H1 (cell line): ENCODE results near the gene C21orf58. TPM values are rescaled to one million over a fixed set of nuclear protein-coding genes. Genes with fewer than 3 reads are reported as not detected.

Experiments
- CTCF ChIA-PET: fragments of 300-600 bp; sonication (Branson Sonifier 250); formaldehyde crosslinking; loops from one replicate; lab custom pipeline; 2021; ENCODE audit not compliant: partially characterized antibody; lab: Charles Lee
- POLR2A ChIA-PET: fragments of 300-600 bp; sonication (Branson Sonifier 250); formaldehyde crosslinking; loops from one replicate; lab custom pipeline; 2021; ENCODE audit warnings: inconsistent platforms; ENCODE audit not compliant: partially characterized antibody; lab: Charles Lee
- DNase-seq, 2 experiments: peaks; one replicate each; pipeline versions ENCODE4 v3.0.0 to v3.0.0-alpha.2; 2010 to 2022; ENCODE audit warnings: low spot score in 2 of 2, low read depth in 1 of 2, mixed read lengths in 1 of 2
- FAIRE-seq: peaks from 2 replicates; lab custom pipeline; 2011; peaks lifted over from hg19 to GRCh38; lab: Jason Lieb, UNC
- H2AFZ ChIP-seq: 2 replicates; pipeline ENCODE4 v1.8.1; 2012; ENCODE audit warnings: low read length, inconsistent platforms
- H2AK5ac ChIP-seq: 2 replicates; pipeline ENCODE4 v1.6.1; 2013; ENCODE audit warnings: low read depth, low read length
- H2BK120ac ChIP-seq: replicated peaks from 2 replicates; pipeline ENCODE3; 2013; ENCODE audit warnings: low read depth, low read length, inconsistent platforms
- H2BK12ac ChIP-seq: 2 replicates; pipeline ENCODE4 v1.6.1; 2013; ENCODE audit warnings: low read depth, low read length
- H2BK15ac ChIP-seq: 2 replicates; pipeline ENCODE4 v1.6.1; 2013; ENCODE audit warnings: low read length
- H2BK20ac ChIP-seq: 2 replicates; pipeline ENCODE4 v1.6.1; 2013; ENCODE audit warnings: low read length
- H2BK5ac ChIP-seq: 2 replicates; pipeline ENCODE4 v1.6.1; 2013; ENCODE audit warnings: low read depth, low read length
- H3K14ac ChIP-seq: 2 replicates; pipeline ENCODE4 v1.6.1; 2013; ENCODE audit warnings: inconsistent platforms; ENCODE audit not compliant: insufficient read length
- H3K18ac ChIP-seq: 2 replicates; pipeline ENCODE4 v1.6.1; 2013; ENCODE audit warnings: low read length; ENCODE audit errors: extremely low read depth
- H3K23ac ChIP-seq: 2 replicates; pipeline ENCODE4 v1.6.1; 2013; ENCODE audit warnings: inconsistent platforms; ENCODE audit not compliant: insufficient read length
- H3K23me2 ChIP-seq: 2 replicates; pipeline ENCODE4 v1.6.1; 2013; ENCODE audit warnings: low read depth, low read length
- H3K27ac ChIP-seq: 2 replicates; pipeline ENCODE4 v1.6.1; 2011; ENCODE audit warnings: low read depth, low read length, inconsistent platforms
- H3K27me3 ChIP-seq, 4 experiments: replicated peaks in 1 of 4; 1 replicate in 1 of 4; 2 replicates in 3 of 4; pipeline versions ENCODE4 v1.6.1 to v1.8.1; 2011 to 2013; ENCODE audit warnings: low read length in 3 of 4, mild to moderate bottlenecking in 3 of 4, inconsistent platforms in 2 of 4, mixed read lengths in 2 of 4, moderate library complexity in 1 of 4; ENCODE audit not compliant: control insufficient read depth in 3 of 4, insufficient read depth in 3 of 4; ENCODE audit errors: extremely low read depth in 1 of 4
- H3K36me3 ChIP-seq, 4 experiments: 2 replicates each; pipeline versions ENCODE4 v1.6.1 to v1.8.1; 2011 to 2013; ENCODE audit warnings: mild to moderate bottlenecking in 4 of 4, low read length in 3 of 4, moderate library complexity in 2 of 4, control low read depth in 1 of 4, inconsistent platforms in 1 of 4; ENCODE audit not compliant: insufficient read depth in 4 of 4, control insufficient read depth in 2 of 4
- H3K4ac ChIP-seq: replicated peaks from 2 replicates; pipeline ENCODE3; 2013; ENCODE audit warnings: low read length, low read depth, mixed read lengths, inconsistent platforms; ENCODE audit not compliant: insufficient read length
- H3K4me1 ChIP-seq, 4 experiments: replicated peaks in 1 of 4; 1 replicate in 1 of 4; 2 replicates in 3 of 4; pipeline versions ENCODE4 v1.6.1 to v1.8.1; 2011 to 2013; ENCODE audit warnings: low read length in 3 of 4, inconsistent platforms in 2 of 4, mixed read lengths in 1 of 4; ENCODE audit not compliant: insufficient read depth in 4 of 4, control insufficient read depth in 3 of 4
- H3K4me2 ChIP-seq, 2 experiments: 2 replicates each; pipeline versions ENCODE4 v1.6.1 to v1.8.1; 2011 to 2013; ENCODE audit warnings: low read depth in 2 of 2, low read length in 2 of 2, control low read depth in 1 of 2, inconsistent platforms in 1 of 2, mild to moderate bottlenecking in 1 of 2; ENCODE audit not compliant: insufficient read depth in 1 of 2
- H3K4me3 ChIP-seq, 4 experiments: fragments of 200-600, 300-600 bp in 1 of 4; sonication (generic), shearing (Covaris generic), sonication (Bioruptor Twin) in 1 of 4; 2 replicates each; pipeline versions ENCODE4 v1.5.1 to v1.8.1; 2011 to 2016; ENCODE audit warnings: low read length in 4 of 4, low read depth in 3 of 4, control low read depth in 2 of 4, inconsistent platforms in 2 of 4, mild to moderate bottlenecking in 2 of 4, mixed read lengths in 1 of 4, moderate library complexity in 1 of 4; ENCODE audit not compliant: insufficient read depth in 2 of 4; ENCODE audit errors: extremely low read depth in 1 of 4
- H3K56ac ChIP-seq: replicated peaks from 2 replicates; pipeline ENCODE3; 2013; ENCODE audit warnings: low read depth, mild to moderate bottlenecking, mixed read lengths, low read length, inconsistent platforms; ENCODE audit not compliant: insufficient read length
- H3K79me1 ChIP-seq: 2 replicates; pipeline ENCODE4 v1.6.1; 2013; ENCODE audit warnings: low read depth, low read length, control low read depth
- H3K79me2 ChIP-seq, 2 experiments: 2 replicates each; pipeline versions ENCODE4 v1.6.1 to v1.8.1; 2012 to 2013; ENCODE audit warnings: low read length in 2 of 2, mild to moderate bottlenecking in 2 of 2, inconsistent platforms in 1 of 2; ENCODE audit not compliant: insufficient read depth in 2 of 2, control insufficient read depth in 1 of 2
- H3K9ac ChIP-seq, 4 experiments: replicated peaks in 1 of 4; 1 replicate in 1 of 4; 2 replicates in 3 of 4; pipeline versions ENCODE4 v1.6.1 to v1.8.1; 2011 to 2013; ENCODE audit warnings: low read depth in 3 of 4, low read length in 3 of 4, control low read depth in 2 of 4, mild to moderate bottlenecking in 2 of 4, moderate library complexity in 2 of 4, inconsistent platforms in 1 of 4; ENCODE audit errors: extremely low read depth in 1 of 4
- H3K9me3 ChIP-seq, 2 experiments: 2 replicates each; pipeline versions ENCODE4 v1.6.1 to v1.8.1; 2012 to 2013; ENCODE audit warnings: mild to moderate bottlenecking in 2 of 2, moderate library complexity in 2 of 2, control low read depth in 1 of 2, inconsistent platforms in 1 of 2, low read depth in 1 of 2, low read length in 1 of 2, mixed read lengths in 1 of 2; ENCODE audit not compliant: insufficient read depth in 2 of 2
- H4K20me1 ChIP-seq, 2 experiments: replicated peaks in 1 of 2; 2 replicates each; pipeline versions ENCODE3 to v1.8.1; 2011 to 2013; ENCODE audit warnings: inconsistent platforms in 2 of 2, low read length in 2 of 2, mild to moderate bottlenecking in 1 of 2; ENCODE audit not compliant: insufficient read depth in 2 of 2, control insufficient read depth in 1 of 2
- H4K5ac ChIP-seq: 2 replicates; pipeline ENCODE4 v1.6.1; 2013; ENCODE audit warnings: low read length, low read depth, mixed read lengths, inconsistent platforms; ENCODE audit not compliant: insufficient read length
- H4K8ac ChIP-seq: 2 replicates; pipeline ENCODE4 v1.8.0; 2013; ENCODE audit warnings: mild to moderate bottlenecking, moderate library complexity, low read length, inconsistent platforms; ENCODE audit not compliant: insufficient read depth; ENCODE audit errors: extremely low read depth
- H4K91ac ChIP-seq: replicated peaks from 2 replicates; pipeline ENCODE3; 2013; ENCODE audit warnings: low read length, mixed read lengths, inconsistent platforms; ENCODE audit not compliant: insufficient read length
- ASH2L ChIP-seq: fragments of 200-600, 300-600 bp; sonication (generic); IDR thresholded peaks from one replicate; pipeline ENCODE4 v1.7.1; 2017; ENCODE audit warnings: low read length
- CBX5 ChIP-seq: fragments of 300-800, 300-1000 bp; sonication (generic); IDR thresholded peaks from 2 replicates; pipeline ENCODE4 v1.7.1; 2016; ENCODE audit warnings: antibody characterized with exemption, low read length, low read depth
- CBX8 ChIP-seq: fragments of 300-800, 300-1000 bp; sonication (generic); IDR thresholded peaks from 2 replicates; pipeline ENCODE4 v1.7.1; 2016; ENCODE audit warnings: low read depth, low read length, borderline replicate concordance
- CREB1 ChIP-seq: IDR thresholded peaks from 2 replicates; pipeline ENCODE4 v1.6.1; 2012; ENCODE audit warnings: inconsistent platforms
- CTBP2 ChIP-seq: IDR thresholded peaks from 2 replicates; pipeline ENCODE4 v1.7.0; 2011; ENCODE audit warnings: borderline replicate concordance, mild to moderate bottlenecking, moderate library complexity, mixed read lengths, low read length; ENCODE audit not compliant: insufficient read depth, insufficient read length
- EZH2 ChIP-seq: fragments of 200-600 bp; sonication (generic); IDR thresholded peaks from 2 replicates; pipeline ENCODE4 v1.7.1; 2012; ENCODE audit warnings: low read depth, mild to moderate bottlenecking, moderate library complexity, low read length, inconsistent platforms; ENCODE audit not compliant: severe bottlenecking
- KDM4A ChIP-seq: IDR thresholded peaks from one replicate; pipeline ENCODE4 v1.7.1; 2012; ENCODE audit warnings: low read depth, mild to moderate bottlenecking, moderate library complexity, low read length, inconsistent platforms; ENCODE audit not compliant: severe bottlenecking
- KDM5A ChIP-seq: fragments of 200-600 bp; IDR thresholded peaks from 2 replicates; pipeline ENCODE4 v1.7.1; 2012; ENCODE audit warnings: mild to moderate bottlenecking, low read length, inconsistent platforms, mixed read lengths
- RBBP5 ChIP-seq: IDR thresholded peaks from 2 replicates; pipeline ENCODE4 v1.7.1; 2012; ENCODE audit warnings: low read depth, mild to moderate bottlenecking, inconsistent platforms, low read length, moderate library complexity, borderline replicate concordance
- SP2 ChIP-seq: IDR thresholded peaks from 2 replicates; pipeline ENCODE4 v1.6.1; 2012; ENCODE audit warnings: mild to moderate bottlenecking, low read length, inconsistent platforms
- TAF7 ChIP-seq: optimal IDR thresholded peaks from 2 replicates; pipeline ENCODE3; 2011; ENCODE audit warnings: low read depth, mild to moderate bottlenecking, inconsistent platforms, low read length, moderate library complexity, borderline replicate concordance
- TEAD4 ChIP-seq: IDR thresholded peaks from 2 replicates; pipeline ENCODE4 v1.6.1; 2012; ENCODE audit warnings: low read depth, low read length, inconsistent platforms, mixed read lengths
- WGBS, 2 experiments: shearing (Covaris generic) in 1 of 2; methylation state at CpG; one replicate each; pipeline versions ENCODE4 v1.1.6 to v1.1.7; 2013 to 2015; ENCODE audit warnings: low lambda C conversion rate in 2 of 2, mixed read lengths in 2 of 2, inconsistent platforms in 1 of 2, low coverage in 1 of 2, missing lambda C conversion rate in 1 of 2; ENCODE audit not compliant: insufficient replicate concordance in 2 of 2, insufficient coverage in 1 of 2, insufficient read length in 1 of 2; ENCODE audit errors: extremely low coverage in 1 of 2, missing lambda C conversion rate in 1 of 2; 5-methylcytosine and 5-hydroxymethylcytosine counted together
- polyA plus RNA-seq, 7 experiments: library from polyadenylated mRNA; depleted of rRNA in 3 of 7; stranded (reverse) in 5 of 7; unstranded in 2 of 7; fragments of >200 nt in 5 of 7; fragments of 200-250 nt in 2 of 7; gene quantifications; 1 replicate in 5 of 7; 2 replicates in 1 of 7; 4 replicates in 1 of 7; pipeline versions ENCODE4 v1.2.1 to v1.2.3, GENCODE V29; 2011 to 2013; ENCODE audit warnings: missing spikeins in 2 of 7, mixed read lengths in 2 of 7
- total RNA-seq: library from RNA; stranded (reverse); fragmentation: NEBNext Ultra II Directional; extraction: Animal tissue kit (Norgen Biotek cat#: 25700); gene quantifications from 2 replicates; pipeline ENCODE4 v1.2.1, GENCODE V29; 2021
- TF ChIP-seq, protein P1 (sequence below): IDR thresholded peaks from 2 replicates; pipeline ENCODE4 v1.6.1; 2012; ENCODE audit warnings: low read length, inconsistent platforms

Gene C21orf58
- total and polyA plus RNA-seq, 2 of the 8 experiments (the other 6 are each of a cell fraction or from before 2014, with no cell fraction given) = 13.8 to 26.1 TPM

DNA sequence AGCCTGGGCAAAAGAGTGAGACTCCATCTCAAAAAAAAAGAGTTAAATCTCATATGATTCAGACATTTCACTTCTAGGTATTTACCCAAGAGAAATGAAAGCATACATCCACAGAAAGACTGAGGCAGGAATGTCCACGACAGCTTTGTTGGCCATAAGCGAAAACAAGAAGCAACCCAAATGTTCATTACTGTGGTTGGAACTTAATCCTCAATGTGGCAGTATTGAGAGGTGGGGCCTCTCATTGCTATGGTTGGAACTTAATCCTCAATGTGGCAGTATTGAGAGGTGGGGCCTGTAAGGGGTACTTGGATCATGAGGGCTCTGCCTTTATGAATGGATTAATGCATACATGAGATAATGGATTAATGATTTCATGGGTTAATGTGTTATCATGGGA lies 15.2 kb downstream of the C21orf58 start:
- no peak for FAIRE-seq
- Histone ChIP-seq H3K27me3 (no peaks in the 10 kb centered on the region), H3K9ac (no peak overlapping the region; a peak in 1 of 7 replicates), H3K18ac (no peak overlapping the region), H3K4ac (no peak overlapping the region), H4K20me1 (peaks cover 0 to 6% of the 10 kb centered on the region in 2 experiments), H3K9me3 (no peaks in the 10 kb centered on the region; a peak in 1 of 4 replicates), H3K4me3 (no peak overlapping the region), H3K4me1 (no peaks in the 10 kb centered on the region), H2BK12ac (no peak overlapping the region), H2BK15ac (no peak overlapping the region), H4K8ac (no peak overlapping the region), H2AK5ac (no peak overlapping the region), H3K23ac (no peak overlapping the region), H4K5ac (no peak overlapping the region), H2AFZ (no peak overlapping the region), H3K56ac (no peak overlapping the region), H3K4me2 (no peak overlapping the region), H2BK120ac (no peak overlapping the region), H4K91ac (no peak overlapping the region), H3K23me2 (peaks cover 6% of the 10 kb centered on the region; the same call in 1 of the 2 replicates), H2BK20ac (no peak overlapping the region), H3K27ac (no peak overlapping the region), H3K79me2 (no peaks in the 10 kb centered on the region), H3K79me1 (no peaks in the 10 kb centered on the region), H2BK5ac (no peak overlapping the region), H3K36me3 (peaks cover 2 to 36% (median 15%) of the 10 kb centered on the region in 4 experiments; a peak in 6 of 8 replicates), H3K14ac (no peak overlapping the region)
- 100% methylated on average over 2 of the region's 2 CpGs; no CpG with 5 or more reads in 1 of the 2 experiments for WGBS, 2 experiments
- POLR2A ChIA-PET = interaction anchor here (1.4 to 3.9 kb wide), 3 partner anchors 9 to 14 kb away, joined by 3 to 13 read pairs (median 6); no protein-coding TSS in a partner anchor
- CTCF ChIA-PET = no interaction called here
- DNase-seq = no peak
- TF ChIP-seq KDM4A = no peak
- no peak for TF ChIP-seq KDM5A
- TF ChIP-seq CREB1 = no peak
- TF ChIP-seq CTBP2 = no peak
- no peak for TF ChIP-seq ASH2L
- TF ChIP-seq CBX5 = no peak
- no peak for TF ChIP-seq RBBP5
- no peak for TF ChIP-seq EZH2
- TF ChIP-seq, protein P1, sequence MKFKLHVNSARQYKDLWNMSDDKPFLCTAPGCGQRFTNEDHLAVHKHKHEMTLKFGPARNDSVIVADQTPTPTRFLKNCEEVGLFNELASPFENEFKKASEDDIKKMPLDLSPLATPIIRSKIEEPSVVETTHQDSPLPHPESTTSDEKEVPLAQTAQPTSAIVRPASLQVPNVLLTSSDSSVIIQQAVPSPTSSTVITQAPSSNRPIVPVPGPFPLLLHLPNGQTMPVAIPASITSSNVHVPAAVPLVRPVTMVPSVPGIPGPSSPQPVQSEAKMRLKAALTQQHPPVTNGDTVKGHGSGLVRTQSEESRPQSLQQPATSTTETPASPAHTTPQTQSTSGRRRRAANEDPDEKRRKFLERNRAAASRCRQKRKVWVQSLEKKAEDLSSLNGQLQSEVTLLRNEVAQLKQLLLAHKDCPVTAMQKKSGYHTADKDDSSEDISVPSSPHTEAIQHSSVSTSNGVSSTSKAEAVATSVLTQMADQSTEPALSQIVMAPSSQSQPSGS = no peak
- no peak for TF ChIP-seq CBX8
- no peak for TF ChIP-seq TEAD4
- TF ChIP-seq TAF7 = no peak
- no peak for TF ChIP-seq SP2
